SK-N-SH treated with all-trans-retinoic acid at 6 μM for 48 hours (cell line): ENCODE measurements around the gene HOXA7.

ENCODE experiments used
- ARNTL ChIP-seq: fragments of 450-650 bp; formaldehyde crosslinking; IDR thresholded peaks from 2 replicates; pipeline ENCODE4 v1.5.0; 2020; ENCODE audit warnings: low read depth, mild to moderate bottlenecking, moderate library complexity, borderline replicate concordance
- BACH2 ChIP-seq: fragments of 250-450 bp; sonication (Bioruptor Pico); IDR thresholded peaks from 2 replicates; pipeline ENCODE4 v1.9.0; 2021; ENCODE audit warnings: mild to moderate bottlenecking, borderline replicate concordance
- OSR1 ChIP-seq: fragments of 250-450 bp; sonication (Bioruptor Pico); IDR thresholded peaks from 2 replicates; pipeline ENCODE4 v1.8.0; 2022; ENCODE audit warnings: moderate library complexity, mild to moderate bottlenecking, inconsistent platforms
- TOX ChIP-seq: fragments of 250-450 bp; sonication (Bioruptor Pico); IDR thresholded peaks from 2 replicates; pipeline ENCODE4 v1.8.0; 2021; ENCODE audit warnings: mild to moderate bottlenecking, moderate library complexity, borderline replicate concordance
- ZFP3 ChIP-seq: fragments of 250-450 bp; sonication (Bioruptor Pico); IDR thresholded peaks from 2 replicates; pipeline ENCODE4 v1.5.0; 2020; ENCODE audit warnings: mild to moderate bottlenecking, moderate library complexity
- ZFP30 ChIP-seq: fragments of 450-650 bp; formaldehyde crosslinking; IDR thresholded peaks from 2 replicates; pipeline ENCODE4 v1.5.0; 2022; ENCODE audit warnings: mild to moderate bottlenecking, moderate library complexity
- ZNF565 ChIP-seq: fragments of 450-650 bp; formaldehyde crosslinking; conservative IDR thresholded peaks from 2 replicates; pipeline ENCODE4 v1.5.0; 2020; ENCODE audit warnings: low read depth, mild to moderate bottlenecking, moderate library complexity

DNA sequence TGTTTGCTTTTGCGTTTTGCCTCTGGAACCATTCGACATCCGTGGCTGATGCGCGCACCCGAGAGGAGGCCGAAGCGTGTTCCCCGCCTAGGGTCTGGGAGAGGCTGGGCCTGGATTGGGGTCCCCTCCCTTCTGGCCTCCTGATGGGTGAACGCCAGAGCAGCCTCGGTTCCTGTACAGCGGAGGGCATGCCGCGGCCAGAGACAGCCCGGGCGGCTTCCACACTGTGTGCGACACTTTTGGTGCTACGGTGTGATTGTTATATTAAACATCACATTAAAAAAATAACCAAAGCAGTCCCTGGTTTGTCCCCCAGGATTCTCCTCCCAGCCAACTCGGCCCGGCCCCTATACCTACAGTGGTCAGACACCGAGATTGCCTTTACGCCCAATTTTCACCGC, 3.7 kb upstream of the HOXA7 start:
- no peak for TF ChIP-seq ZFP3 (CRISPR knock-in tag)
- no peak for TF ChIP-seq BACH2 (CRISPR knock-in tag)
- no peak for TF ChIP-seq OSR1 (CRISPR knock-in tag)
- TF ChIP-seq ZNF565 (CRISPR knock-in tag), result no peak
- no peak for TF ChIP-seq ARNTL (CRISPR knock-in tag)
- TF ChIP-seq ZFP30 (CRISPR knock-in tag), result no peak
- TF ChIP-seq TOX (CRISPR knock-in tag), result no peak
